Mucosa of stomach (tissue), 1 donor: ENCODE measurements around the gene GNRH2.
"Not testable (repeated sequence)": the region's sequence is repeated elsewhere in the genome, so short reads cannot be mapped to it uniquely, and the experiment has no call there.

Source experiments
- H3K27me3 ChIP-seq: one replicate; pipeline ENCODE4 v1.7.0; 2013; ENCODE audit warnings: mild to moderate bottlenecking, low read length; ENCODE audit not compliant: control insufficient read depth, insufficient read depth
- H3K36me3 ChIP-seq: one replicate; pipeline ENCODE4 v1.7.0; 2013; ENCODE audit warnings: low read length; ENCODE audit not compliant: control insufficient read depth, insufficient read depth
- H3K4me1 ChIP-seq: one replicate; pipeline ENCODE4 v1.7.0; 2013; ENCODE audit warnings: mild to moderate bottlenecking, low read length; ENCODE audit not compliant: control insufficient read depth, insufficient read depth
- H3K4me3 ChIP-seq: one replicate; pipeline ENCODE4 v1.7.0; 2013; ENCODE audit warnings: low read length
- H3K9ac ChIP-seq: one replicate; pipeline ENCODE4 v1.7.0; 2013; ENCODE audit warnings: mild to moderate bottlenecking, low read length, moderate library complexity
- H3K9me3 ChIP-seq: one replicate; pipeline ENCODE4 v1.7.0; 2013; ENCODE audit warnings: mild to moderate bottlenecking, low read length, moderate library complexity; ENCODE audit not compliant: control insufficient read depth
- donor health status: Pancreatic carcinoma.

GNRH2 gene

GRCh38 chr20:3021777-3022176 lies 21.6 kb upstream of the GNRH2 start:
- Histone ChIP-seq H3K4me3 (no peak overlapping the region), H3K9ac (no peak overlapping the region), H3K4me1 (no peaks in the 10 kb centered on the region), H3K27me3 (no peaks in the 10 kb centered on the region), H3K36me3 (peaks cover 20% of the 10 kb centered on the region), H3K9me3 (no peaks in the 10 kb centered on the region)

- peaks cover 19% of the 10 kb centered on the region for H3K36me3 ChIP-seq
- not testable (repeated sequence) for H3K4me3 ChIP-seq, H3K4me1 ChIP-seq, H3K27me3 ChIP-seq, H3K9me3 ChIP-seq, H3K9ac ChIP-seq
Observed at GRCh38 chr20:3022559-3023490, 20.6 kb upstream of the GNRH2 start.

GRCh38 chr20:3027987-3028386 lies 15.4 kb upstream of the GNRH2 start:
- Histone ChIP-seq H3K4me3 (no peak overlapping the region), H3K36me3 (peaks cover 11% of the 10 kb centered on the region), H3K9me3 (no peaks in the 10 kb centered on the region), H3K4me1 (no peaks in the 10 kb centered on the region), H3K9ac (no peak overlapping the region), H3K27me3 (no peaks in the 10 kb centered on the region)

GRCh38 chr20:3031524-3032147 lies 11.8 kb upstream of the GNRH2 start:
- H3K9me3 ChIP-seq = no peaks in the 10 kb centered on the region
- H3K27me3 ChIP-seq = no peaks in the 10 kb centered on the region
- H3K4me1 ChIP-seq = no peaks in the 10 kb centered on the region
- peaks cover 19% of the 10 kb centered on the region for H3K36me3 ChIP-seq
- H3K9ac ChIP-seq = no peak overlapping the region
- H3K4me3 ChIP-seq = no peak overlapping the region

- Histone ChIP-seq H3K4me3 (no peak overlapping the region), H3K4me1 (no peaks in the 10 kb centered on the region), H3K9ac (no peak overlapping the region), H3K9me3 (no peaks in the 10 kb centered on the region), H3K27me3 (no peaks in the 10 kb centered on the region), H3K36me3 (peaks cover 23% of the 10 kb centered on the region)
Observed at GRCh38 chr20:3032624-3033023, 10.8 kb upstream of the GNRH2 start.

GRCh38 chr20:3037654-3038053 lies 5.8 kb upstream of the GNRH2 start:
- Histone ChIP-seq H3K4me1 (peaks cover 5% of the 10 kb centered on the region), H3K9me3 (no peaks in the 10 kb centered on the region), H3K27me3 (no peaks in the 10 kb centered on the region), H3K9ac (no peak overlapping the region), H3K4me3 (no peak overlapping the region), H3K36me3 (peaks cover 28% of the 10 kb centered on the region)

- Histone ChIP-seq H3K27me3 (no peaks in the 10 kb centered on the region), H3K36me3 (peaks cover 28% of the 10 kb centered on the region), H3K9ac (no peak overlapping the region), H3K4me1 (peaks cover 5% of the 10 kb centered on the region), H3K4me3 (no peak overlapping the region), H3K9me3 (no peaks in the 10 kb centered on the region)
Observed at GRCh38 chr20:3038454-3038853, 5.0 kb upstream of the GNRH2 start.

GRCh38 chr20:3039426-3039825 lies 4.0 kb upstream of the GNRH2 start:
- peaks cover 28% of the 10 kb centered on the region for H3K36me3 ChIP-seq
- no peak overlapping the region for H3K4me3 ChIP-seq
- H3K9ac ChIP-seq = no peak overlapping the region
- H3K9me3 ChIP-seq = no peaks in the 10 kb centered on the region
- H3K27me3 ChIP-seq = no peaks in the 10 kb centered on the region
- H3K4me1 ChIP-seq = peaks cover 5% of the 10 kb centered on the region

- H3K4me3 ChIP-seq = no peak overlapping the region
- peaks cover 5% of the 10 kb centered on the region for H3K4me1 ChIP-seq
- no peaks in the 10 kb centered on the region for H3K27me3 ChIP-seq
- no peaks in the 10 kb centered on the region for H3K9me3 ChIP-seq
- no peak overlapping the region for H3K9ac ChIP-seq
- peaks cover 28% of the 10 kb centered on the region for H3K36me3 ChIP-seq
Observed at GRCh38 chr20:3040086-3040485, 3.3 kb upstream of the GNRH2 start.

- no peaks in the 10 kb centered on the region for H3K27me3 ChIP-seq
- peaks cover 9% of the 10 kb centered on the region for H3K4me1 ChIP-seq
- no peaks in the 10 kb centered on the region for H3K9me3 ChIP-seq
- H3K4me3 ChIP-seq = no peak overlapping the region
- peak overlapping the region; percentile 18 for H3K9ac ChIP-seq
- peaks cover 10% of the 10 kb centered on the region for H3K36me3 ChIP-seq
Observed at GRCh38 chr20:3041854-3042409, 1.5 kb upstream of the GNRH2 start.

GRCh38 chr20:3042625-3043024 lies 797 bp upstream of the GNRH2 start:
- Histone ChIP-seq H3K4me3 (no peak overlapping the region), H3K9me3 (no peaks in the 10 kb centered on the region), H3K9ac (no peak overlapping the region), H3K4me1 (peaks cover 14% of the 10 kb centered on the region), H3K27me3 (no peaks in the 10 kb centered on the region), H3K36me3 (peaks cover 4% of the 10 kb centered on the region)

- no peaks in the 10 kb centered on the region for H3K9me3 ChIP-seq
- peaks cover 19% of the 10 kb centered on the region for H3K4me1 ChIP-seq
- no peak overlapping the region for H3K4me3 ChIP-seq
- H3K9ac ChIP-seq = no peak overlapping the region
- H3K27me3 ChIP-seq = no peaks in the 10 kb centered on the region
- H3K36me3 ChIP-seq = peaks cover 9% of the 10 kb centered on the region
Observed at GRCh38 chr20:3044336-3044965, 1.0 kb downstream of the GNRH2 start.
